ENCODE data around the gene KANSL1.

DNA sequence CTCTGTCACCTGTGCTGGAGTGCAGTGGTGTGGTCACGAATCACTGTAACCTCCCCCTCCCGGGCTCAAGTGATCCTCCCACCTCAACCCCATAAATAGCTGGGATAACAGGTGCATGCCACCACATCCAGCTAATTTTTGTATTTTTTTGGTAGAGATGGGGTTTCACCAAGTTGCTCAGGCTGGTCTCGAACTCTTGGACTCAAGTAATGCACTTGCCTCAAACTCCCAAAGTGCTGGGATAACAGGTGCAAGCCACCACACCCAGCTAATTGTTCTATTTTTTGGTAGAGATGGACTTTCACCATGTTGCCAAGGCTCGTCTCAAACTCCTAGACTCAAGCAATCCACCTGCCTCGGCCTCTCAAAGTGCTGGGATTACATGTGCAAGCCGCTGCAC lies 107.7 kb downstream of the KANSL1 start:
- TF ChIP-seq, protein P1, sequence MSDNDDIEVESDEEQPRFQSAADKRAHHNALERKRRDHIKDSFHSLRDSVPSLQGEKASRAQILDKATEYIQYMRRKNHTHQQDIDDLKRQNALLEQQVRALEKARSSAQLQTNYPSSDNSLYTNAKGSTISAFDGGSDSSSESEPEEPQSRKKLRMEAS (IDR thresholded peaks at IDR 0.05), result no peak
- TF ChIP-seq RAD21 (IDR thresholded peaks at IDR 0.05; ENCODE audit: low read depth), result no peak
- no peak for TF ChIP-seq CREB1 (IDR thresholded peaks at IDR 0.05; ENCODE audit: low read depth)
- TF ChIP-seq EP300 (IDR thresholded peaks at IDR 0.05; ENCODE audit: borderline replicate concordance), result no peak
- no peak for TF ChIP-seq EGR1 (IDR thresholded peaks at IDR 0.05)
- no peak for TF ChIP-seq YY1 (IDR thresholded peaks at IDR 0.05; ENCODE audit: low read depth)
- TF ChIP-seq TAF1 (IDR thresholded peaks at IDR 0.05; ENCODE audit: low read depth), result no peak
- TF ChIP-seq ZBTB7A (IDR thresholded peaks at IDR 0.05; ENCODE audit: low read depth), result no peak
- TF ChIP-seq, protein P2, sequence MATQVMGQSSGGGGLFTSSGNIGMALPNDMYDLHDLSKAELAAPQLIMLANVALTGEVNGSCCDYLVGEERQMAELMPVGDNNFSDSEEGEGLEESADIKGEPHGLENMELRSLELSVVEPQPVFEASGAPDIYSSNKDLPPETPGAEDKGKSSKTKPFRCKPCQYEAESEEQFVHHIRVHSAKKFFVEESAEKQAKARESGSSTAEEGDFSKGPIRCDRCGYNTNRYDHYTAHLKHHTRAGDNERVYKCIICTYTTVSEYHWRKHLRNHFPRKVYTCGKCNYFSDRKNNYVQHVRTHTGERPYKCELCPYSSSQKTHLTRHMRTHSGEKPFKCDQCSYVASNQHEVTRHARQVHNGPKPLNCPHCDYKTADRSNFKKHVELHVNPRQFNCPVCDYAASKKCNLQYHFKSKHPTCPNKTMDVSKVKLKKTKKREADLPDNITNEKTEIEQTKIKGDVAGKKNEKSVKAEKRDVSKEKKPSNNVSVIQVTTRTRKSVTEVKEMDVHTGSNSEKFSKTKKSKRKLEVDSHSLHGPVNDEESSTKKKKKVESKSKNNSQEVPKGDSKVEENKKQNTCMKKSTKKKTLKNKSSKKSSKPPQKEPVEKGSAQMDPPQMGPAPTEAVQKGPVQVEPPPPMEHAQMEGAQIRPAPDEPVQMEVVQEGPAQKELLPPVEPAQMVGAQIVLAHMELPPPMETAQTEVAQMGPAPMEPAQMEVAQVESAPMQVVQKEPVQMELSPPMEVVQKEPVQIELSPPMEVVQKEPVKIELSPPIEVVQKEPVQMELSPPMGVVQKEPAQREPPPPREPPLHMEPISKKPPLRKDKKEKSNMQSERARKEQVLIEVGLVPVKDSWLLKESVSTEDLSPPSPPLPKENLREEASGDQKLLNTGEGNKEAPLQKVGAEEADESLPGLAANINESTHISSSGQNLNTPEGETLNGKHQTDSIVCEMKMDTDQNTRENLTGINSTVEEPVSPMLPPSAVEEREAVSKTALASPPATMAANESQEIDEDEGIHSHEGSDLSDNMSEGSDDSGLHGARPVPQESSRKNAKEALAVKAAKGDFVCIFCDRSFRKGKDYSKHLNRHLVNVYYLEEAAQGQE (IDR thresholded peaks at IDR 0.05; ENCODE audit: low read depth), result no peak
- TF ChIP-seq FOXM1 (IDR thresholded peaks at IDR 0.05; ENCODE audit: borderline replicate concordance, low read depth), result no peak
- TF ChIP-seq TEAD4 (IDR thresholded peaks at IDR 0.05), result no peak
